Stimulated activated CD8-positive, alpha-beta memory T cell treated with anti-CD3 and anti-CD28 coated beads, Interleukin-7, amount 100 ng/mL, for 24 hours (primary cell): ENCODE data around the gene ENPP7.
A peak's percentile ranks its signal among the peaks of the same experiment; 100 is the strongest.

Source experiments
- DNase-seq: peaks from one replicate; pipeline ENCODE4 v3.0.0-alpha.2; 2020; ENCODE audit warnings: low read depth

Gene ENPP7

DNA sequence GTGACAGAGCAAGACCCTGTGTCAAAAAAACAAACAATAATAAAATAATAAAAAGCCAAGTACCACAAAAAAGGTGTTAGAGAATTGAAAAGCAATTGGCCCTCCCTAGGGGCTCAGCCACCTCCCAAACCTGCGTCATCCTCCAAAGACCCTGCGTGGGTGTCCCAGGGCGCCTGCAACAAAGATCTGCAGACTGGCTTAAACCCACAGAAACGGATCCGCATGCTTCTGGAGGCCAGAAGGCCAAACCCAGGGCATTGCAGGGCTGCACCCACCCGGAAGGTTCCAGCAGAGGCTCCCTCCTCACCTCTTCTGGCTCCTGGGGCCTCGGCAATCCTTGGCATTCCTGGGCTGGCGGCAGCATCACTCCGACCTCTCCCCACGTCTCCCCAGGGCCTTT lies 1.5 kb downstream of the ENPP7 start:
- no peak for DNase-seq

DNA sequence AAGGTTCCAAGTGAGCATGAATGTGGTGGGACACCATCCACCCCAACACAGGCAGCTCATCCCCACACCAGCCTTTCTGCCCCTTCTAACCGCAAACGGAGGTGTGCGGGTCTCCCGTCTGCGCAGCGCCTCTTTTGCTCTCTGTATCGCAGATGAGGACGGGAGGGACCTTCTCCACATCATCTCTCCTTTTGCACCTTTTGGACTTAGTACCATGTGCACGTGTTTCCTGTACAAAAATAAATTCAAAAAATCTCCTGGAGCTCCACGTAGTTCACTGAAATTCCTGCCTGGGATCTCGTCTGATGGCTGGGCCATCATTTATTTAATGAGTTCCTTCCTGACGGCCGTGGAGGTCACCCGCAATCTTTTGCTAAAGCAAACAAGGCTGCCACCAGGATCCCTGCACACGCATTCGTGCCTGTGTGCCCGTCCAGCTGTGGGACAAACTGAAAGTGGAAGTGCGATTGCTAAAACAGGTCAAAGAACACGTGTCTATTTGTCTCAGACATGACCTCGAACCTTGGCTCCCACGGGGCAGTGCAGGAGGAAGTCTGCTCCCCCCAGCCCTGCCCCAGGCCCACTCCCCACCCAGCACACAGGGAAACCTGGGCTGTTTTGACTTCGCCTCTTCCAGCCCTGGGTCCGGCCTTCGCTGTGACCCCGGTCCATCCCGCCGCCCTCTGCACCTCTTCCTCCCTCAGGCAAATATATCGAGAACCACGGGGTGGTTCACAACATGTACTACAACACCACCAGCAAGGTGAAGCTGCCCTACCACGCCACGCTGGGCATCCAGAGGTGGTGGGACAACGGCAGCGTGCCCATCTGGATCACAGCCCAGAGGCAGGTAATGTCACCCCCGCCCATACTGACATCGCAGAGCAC lies 2.3 kb downstream of the ENPP7 start:
- no peak for DNase-seq

DNA sequence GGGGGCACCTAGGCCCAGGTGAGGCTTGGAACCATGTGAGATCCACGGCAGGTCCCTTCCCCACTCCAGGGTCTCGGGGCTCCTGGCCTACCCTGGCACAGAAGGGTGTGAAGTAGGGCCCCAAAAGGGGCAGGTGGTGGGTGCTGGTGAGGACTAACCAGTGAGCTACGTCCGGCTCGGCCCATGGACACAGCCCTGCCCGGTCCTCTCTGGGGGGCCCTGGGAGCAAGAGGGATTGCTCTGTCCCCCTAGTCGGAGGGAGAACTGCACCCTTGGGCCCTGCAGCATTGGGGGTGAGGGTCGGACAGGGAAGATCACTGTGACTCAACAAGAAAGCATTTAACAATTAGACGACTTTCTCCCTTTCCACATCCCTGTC lies 2.9 kb downstream of the ENPP7 start:
- no peak for DNase-seq

DNA sequence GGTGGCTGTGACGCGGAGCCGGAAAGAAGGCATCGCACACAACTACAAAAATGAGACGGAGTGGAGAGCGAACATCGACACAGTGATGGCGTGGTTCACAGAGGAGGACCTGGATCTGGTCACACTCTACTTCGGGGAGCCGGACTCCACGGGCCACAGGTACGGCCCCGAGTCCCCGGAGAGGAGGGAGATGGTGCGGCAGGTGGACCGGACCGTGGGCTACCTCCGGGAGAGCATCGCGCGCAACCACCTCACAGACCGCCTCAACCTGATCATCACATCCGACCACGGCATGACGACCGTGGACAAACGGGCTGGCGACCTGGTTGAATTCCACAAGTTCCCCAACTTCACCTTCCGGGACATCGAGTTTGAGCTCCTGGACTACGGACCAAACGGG lies 4.4 kb downstream of the ENPP7 start:
- DNase-seq, result no peak

DNA sequence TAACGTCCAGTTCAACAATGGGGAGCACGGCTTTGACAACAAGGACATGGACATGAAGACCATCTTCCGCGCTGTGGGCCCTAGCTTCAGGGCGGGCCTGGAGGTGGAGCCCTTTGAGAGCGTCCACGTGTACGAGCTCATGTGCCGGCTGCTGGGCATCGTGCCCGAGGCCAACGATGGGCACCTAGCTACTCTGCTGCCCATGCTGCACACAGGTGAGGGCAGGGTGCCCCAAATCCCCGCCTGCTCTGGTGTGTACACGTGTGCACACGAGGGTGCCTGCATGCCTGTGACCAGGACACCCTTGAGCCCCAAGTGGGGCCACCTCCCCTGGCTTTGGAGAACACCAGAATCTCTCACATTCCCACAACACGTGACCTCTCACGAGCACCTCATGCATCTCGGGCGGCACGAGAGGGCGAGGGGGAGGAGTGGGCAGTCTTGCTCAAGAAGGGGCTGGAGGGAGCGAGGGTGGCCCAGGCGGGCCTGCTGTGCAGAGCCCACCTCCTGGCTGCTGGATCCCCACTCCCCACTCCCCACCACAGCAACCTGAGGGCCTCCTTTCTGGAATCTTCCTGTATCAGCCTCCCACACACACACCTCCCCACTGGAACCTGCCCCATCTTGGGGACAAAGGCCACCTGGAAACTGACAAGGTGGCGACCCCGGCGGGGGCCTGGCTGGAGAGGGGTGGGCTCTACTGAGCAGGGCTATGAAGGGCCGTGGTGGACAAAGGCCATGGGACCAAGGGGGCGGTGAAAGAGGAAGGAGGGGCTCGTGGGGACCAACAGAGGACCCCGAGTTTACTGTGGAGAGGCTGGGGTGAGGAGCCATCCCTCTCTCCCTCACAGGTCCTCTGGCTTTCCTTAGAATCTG lies 6.5 kb downstream of the ENPP7 start:
- no peak for DNase-seq

DNA sequence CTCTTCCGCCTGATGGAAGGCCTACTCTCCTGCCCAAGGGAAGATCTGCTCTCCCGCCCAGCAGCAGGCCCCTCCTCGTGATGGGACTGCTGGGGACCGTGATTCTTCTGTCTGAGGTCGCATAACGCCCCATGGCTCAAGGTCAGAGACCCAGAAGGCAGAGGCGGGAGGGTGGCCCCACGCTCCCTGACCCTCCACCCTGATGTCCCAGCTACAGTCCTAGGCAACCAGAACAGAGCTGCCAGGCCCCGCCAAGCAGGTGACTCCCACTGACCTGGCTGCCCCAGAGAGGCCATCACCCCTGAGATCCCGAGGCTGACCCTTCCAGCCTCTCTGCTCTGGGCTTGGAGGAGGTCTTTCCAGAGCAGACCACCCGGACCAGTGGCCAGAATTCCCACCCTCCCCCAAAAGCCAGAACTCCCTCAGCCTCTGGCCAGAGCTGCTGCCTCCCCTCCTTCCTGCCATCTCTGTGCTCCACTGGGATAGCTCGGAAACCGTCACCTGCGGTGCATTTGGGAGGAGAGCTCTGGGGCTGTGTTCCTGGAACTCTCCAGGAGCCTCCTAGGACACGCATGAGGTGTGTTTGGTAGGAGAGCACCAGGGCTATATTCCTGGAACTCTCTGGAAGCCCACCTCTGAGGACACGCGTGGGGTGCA lies 7.3 kb downstream of the ENPP7 start:
- DNase-seq, result no peak

DNA sequence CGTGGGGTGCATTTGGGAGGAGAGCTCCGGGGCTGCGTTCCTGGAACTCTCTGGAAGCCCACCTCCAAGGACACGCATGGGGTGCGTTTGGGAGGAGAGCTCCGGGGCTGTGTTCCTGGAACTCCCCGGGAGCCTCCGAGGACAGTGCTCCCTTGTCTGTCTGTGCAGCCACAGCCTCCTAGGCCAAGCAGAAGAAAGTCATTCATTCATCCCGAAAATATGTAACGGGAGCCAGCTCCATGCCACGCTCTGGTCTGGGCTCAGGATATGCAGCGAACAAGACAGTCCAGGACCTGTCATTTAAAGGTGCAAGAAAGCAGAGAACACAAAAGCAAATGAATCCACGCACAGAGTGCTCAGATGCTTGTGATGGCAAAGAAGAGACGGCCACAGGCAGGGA lies 7.9 kb downstream of the ENPP7 start:
- DNase-seq, result no peak

DNA sequence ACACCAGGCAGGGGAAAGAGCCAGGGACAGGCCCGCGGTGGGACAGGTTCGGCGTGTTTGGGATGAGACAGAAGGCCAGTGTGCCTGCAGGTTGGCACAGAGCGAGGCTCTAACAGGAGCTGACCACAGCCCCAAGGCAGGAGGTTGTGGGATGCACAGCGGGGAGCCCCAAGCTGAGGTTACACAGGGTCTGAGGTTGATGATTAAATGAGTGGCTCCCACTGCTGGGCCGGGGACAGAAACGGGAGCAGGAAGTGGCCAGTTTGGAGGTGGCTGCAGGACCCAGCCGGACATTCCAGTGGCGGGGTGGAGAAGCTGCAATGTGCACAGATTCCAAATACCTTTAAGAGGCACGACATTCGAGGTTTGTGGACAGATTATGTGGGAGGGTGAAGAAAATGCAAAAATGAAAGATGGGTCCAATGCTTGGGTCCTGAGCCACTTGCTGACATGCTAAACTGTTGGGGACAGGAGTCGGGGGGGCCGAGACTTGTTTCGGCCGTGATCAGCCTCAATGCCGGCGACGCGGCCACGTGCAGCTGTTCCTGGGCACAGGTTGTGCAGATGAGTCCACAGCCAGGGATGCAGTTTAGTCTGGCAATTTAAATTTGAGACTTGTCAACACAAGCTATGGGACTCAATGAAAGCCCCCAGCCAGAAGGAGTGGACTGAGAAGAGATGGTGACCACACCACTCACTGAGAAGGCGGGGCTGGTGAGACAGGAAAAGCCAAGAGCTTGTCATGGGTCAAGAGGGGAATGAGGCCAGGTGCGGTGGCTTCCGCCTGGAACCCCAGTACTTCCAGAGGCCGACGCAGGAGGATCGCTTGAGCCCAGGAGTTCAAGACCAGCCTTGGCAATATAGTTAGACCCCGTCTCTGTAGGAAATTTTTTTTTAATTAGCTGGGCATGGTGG lies 8.7 kb downstream of the ENPP7 start:
- no peak for DNase-seq

DNA sequence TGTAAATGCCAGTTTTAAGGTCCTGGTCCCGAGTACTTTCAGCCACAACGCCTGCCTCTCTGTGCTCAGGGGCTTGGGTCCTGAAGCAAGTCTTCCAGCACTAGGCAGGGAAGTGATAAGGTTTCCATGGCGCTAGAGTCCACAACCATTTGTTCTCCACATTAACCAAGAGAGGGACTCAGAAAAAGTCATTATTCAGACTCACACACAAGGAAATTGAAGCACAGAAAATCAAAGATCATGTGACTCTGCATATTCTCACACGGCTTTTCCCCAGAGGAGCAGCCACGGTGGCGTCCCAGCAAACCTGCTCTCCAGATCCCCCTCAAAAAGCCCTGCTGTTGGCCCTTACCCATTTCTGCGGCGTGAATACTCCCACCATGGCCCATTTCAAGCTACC lies 9.7 kb downstream of the ENPP7 start:
- no peak for DNase-seq

DNA sequence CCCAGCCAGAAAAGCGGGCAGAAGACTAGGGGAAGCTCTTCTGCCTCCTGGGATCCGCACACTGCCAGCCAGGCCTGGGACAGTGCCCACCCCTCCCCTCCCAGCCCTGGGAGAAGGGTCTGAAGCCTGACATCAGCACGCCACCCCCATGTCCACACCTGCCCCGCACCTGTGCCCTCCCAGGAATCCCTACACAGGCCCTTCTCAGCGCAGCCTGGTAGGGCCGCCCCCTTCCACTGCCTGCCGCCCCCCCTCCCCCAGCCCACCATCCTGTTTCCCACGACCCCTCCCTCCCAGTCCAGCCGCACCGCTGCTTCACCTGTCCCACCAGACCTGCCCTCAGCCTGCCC lies 10.6 kb downstream of the ENPP7 start:
- DNase-seq, result no peak

DNA sequence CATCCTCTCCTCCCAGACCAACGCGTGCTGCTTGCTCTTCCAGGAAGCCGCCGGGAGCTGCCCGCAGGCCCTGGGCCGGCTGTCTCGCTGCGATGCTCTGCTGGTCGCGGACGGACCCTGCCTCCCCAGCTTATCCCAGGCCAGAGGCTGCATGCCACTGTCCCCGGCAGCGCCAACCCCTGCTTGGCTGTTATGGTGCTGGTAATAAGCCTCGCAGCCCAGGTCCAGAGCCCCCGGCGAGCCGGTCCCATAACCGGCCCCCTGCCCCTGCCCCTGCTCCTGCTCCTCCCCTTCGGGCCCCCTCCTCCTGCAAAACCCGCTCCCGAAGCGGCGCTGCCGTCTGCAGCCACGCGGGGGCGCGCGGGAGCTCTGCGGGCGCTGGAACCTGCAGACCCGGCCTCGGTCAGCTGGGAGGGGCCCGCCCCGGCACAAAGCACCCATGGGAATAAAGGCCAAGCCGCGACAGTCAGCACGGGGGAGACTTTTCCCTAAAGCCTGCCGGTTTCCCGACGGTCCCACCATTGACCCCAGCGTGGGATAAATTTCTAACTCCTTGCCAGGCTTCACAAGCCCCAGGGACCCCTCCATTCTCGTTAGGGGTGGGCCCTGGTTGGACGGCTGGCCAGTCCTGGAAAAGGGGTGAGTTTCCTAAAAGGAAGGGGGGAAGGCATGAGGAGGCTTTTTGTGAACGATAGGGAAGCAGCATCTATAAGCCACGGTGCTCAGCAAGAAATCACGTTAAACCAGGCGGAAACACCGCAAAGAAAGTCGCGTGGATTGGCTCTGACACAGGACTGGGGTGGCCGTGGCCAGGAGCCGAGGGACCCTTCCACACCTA lies 11.2 kb downstream of the ENPP7 start:
- peak; percentile 43 for DNase-seq

DNA sequence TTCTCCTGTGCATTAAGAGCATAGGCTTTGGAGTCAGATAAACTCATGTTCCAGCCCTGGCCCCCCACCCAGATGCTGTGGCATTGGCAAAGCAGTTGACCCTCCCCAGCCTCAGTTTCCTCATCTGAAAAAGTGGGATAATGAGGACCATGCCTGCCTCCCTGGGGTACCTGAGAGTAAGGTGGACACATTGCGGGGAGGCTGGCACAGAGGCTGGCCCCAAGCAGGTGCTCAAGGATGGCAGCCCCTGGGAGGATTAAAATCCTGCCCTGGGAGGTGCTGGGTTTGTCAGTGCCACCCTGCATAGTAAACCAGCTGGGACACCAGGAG lies 11.8 kb downstream of the ENPP7 start:
- DNase-seq, result no peak

DNA sequence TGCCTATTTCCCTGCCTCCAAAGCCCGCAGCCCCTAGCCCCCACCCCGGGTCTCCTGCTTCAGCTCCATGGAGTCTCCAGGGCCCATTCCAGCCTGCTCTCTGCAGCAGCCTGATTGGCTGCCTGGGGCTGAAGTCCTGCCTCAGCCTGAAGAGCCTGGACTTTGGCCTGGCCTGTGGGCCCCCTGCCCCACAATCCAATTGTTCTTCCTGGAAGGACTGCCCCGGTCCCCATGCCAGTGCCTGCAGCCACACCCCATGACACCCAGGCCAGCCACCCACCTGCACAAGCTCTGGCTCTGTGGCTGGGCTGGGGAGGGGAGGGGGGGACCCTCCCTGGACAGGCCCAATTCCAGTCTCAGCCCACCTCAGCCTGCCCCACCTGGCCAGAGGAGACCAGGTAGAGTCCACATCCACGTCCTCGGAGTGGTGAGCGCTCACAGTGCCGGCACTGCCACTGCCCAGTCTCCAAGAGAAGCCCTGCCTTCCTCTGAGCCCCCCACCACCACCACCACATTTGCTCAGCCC lies 12.3 kb downstream of the ENPP7 start:
- DNase-seq, result no peak

DNA sequence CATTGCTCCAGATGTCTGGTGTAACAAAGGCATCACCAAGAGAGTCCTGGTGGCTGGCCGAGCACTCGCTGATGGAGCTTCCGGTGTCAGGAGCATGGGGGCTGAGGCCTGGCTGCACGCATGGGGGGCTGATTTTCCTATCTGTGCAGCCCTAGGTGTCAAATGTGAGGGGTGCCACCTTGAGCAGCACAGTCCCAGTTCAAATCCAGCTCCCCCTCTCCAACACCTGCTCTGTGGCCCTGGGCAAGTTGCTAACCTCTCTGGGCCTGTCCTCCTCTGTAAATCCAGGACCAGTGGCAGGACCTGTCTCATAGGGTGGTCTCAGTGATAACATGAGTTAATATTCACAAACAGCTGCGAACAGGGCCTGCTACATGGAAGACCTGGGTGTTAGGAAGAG lies 12.9 kb downstream of the ENPP7 start:
- DNase-seq, result no peak

DNA sequence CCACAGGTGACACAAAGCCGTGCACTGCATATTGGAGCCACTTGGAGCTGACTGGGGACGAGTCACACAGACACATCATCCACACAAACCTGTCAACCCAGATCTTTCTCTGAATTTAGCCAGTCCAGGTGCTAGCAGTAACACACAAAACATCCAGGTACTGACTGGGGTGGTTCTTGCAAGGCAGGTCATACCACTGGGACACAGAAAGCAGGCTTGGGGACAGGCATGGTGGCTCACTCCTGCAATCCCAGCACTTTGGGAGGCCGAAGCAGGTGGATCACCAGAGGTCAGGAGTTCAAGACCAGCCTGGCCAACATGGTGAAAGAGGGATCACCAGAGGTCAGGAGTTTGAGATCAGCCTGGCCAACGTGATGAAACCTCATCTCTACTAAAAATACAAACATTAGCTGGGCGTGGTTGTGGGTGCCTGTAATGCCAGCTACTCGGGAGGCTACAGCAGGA lies 14.9 kb downstream of the ENPP7 start:
- no peak for DNase-seq

DNA sequence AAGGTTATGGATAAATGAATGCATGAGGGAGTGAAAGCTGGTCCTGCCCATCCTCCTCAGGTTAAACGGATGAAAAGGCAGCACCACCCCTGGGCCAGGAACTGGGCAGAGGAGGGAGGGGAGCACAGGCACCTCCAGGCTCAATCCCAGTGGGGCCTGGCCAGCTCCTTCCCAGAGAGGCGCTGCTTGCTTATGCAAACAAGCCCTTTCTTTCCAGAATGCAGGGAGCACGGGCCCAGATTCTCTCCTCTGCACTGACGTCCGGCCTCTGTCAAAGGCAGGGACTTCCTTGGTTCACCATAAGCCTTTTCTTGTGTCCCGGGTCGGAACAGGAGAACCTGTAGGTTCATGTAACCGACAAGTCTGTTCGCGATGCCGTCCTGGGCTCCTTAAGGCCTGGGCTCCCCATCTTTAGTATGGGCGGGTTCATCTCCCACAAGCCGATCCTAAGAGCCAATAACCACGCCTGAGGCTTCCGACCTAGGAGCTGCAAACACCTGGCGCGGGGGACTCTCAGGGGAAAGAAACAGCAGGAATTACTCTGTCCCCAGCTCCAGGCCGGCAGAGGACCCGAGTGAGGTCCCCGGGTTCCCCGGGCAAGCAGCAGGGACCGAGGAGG lies 16.3 kb downstream of the ENPP7 start:
- no peak for DNase-seq

DNA sequence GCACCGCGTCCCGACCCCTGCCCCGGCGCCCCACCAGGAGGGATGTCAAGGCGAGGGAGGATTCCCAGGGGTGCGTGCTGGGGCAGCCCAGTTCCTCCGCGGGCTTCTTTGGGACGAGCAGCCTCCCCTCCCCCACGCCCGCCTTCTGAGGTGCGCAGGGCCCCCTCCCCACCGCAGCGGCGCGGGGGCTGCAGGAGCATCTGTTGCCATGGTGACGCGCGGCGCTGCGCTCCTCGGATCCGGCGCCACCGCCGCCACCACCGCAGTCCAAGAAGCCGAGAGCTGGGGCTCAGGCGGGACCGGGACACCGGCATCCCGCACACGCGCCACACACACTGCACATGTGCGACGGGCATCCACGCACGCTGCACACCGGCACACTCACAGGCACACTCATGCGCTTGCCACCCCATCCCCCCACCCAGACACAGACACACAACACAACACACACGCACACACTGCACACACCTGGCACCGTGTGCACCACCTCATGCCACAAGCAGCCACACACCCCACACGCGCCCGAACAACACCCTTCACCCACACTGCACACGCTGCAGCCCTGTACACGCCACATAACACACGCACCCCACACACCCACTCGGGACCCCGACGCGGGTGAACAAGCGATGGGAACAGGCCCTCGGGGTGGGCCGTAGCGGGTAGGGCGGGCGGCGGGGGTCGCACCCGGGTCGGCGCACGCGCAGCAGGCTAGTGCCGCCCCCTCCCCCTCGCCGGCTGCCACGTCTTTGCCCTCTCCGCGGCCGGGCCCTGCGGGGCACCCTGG lies 17.0 kb downstream of the ENPP7 start:
- no peak for DNase-seq

DNA sequence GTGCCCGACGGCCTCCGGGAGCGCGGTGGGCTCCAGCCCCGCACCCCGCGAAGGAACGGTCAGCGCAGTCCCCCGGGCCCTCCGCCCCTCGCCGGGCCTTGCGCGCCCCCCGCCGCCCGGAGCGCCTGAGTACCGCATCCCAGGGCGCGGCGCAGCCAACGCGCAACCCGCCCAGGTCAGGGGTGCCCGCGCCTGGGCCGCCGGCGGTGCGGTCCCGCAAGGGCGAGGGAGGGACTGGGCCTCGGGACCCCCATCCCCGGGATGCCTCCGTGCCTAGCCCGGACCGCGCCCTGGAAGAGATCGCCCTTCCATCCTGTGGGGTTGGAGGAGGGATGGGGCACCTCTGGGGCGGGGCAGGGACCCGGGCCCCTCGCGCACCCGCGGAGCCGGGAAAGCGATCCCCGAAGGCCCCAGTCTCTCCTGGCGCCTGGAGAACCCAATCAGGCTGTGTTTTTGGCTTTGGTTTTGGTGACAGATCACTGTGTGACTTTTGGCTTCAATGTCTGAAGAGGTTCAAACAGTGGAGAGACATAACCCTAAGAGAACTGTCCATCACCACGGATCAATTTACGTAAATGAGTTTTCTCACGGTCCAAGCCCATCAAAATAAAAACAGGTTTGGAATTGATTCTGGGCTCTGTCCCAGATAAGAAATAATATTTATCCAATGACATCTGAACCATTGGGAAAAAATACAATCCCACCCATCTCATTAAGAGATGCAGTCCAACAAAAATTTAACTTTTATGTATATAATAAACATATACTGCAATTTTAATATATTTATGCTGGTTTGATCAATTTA lies 17.8 kb downstream of the ENPP7 start:
- DNase-seq, result no peak
